ENCODE results near the gene GOSR2. TPM values are rescaled to one million over a fixed set of nuclear protein-coding genes. Genes with fewer than 3 reads are reported as not detected.
A peak's percentile ranks its signal among the peaks of the same experiment; 100 is the strongest.

The GOSR2 gene
- total and polyA plus RNA-seq, 2 of the 13 experiments (the other 11 are each of a cell fraction or from before 2014, with no cell fraction given), result 61.5 to 63.9 TPM

GRCh38 chr17:46922804-46923635 lies at the start of gene GOSR2 (continued):
- TF ChIP-seq MEIS2 (CRISPR knock-in tag; IDR thresholded peaks at IDR 0.05) (peak; percentile 72; the same call in 1 of the 2 replicates), ZFP82 (CRISPR knock-in tag; IDR thresholded peaks at IDR 0.05; ENCODE audit: borderline replicate concordance) (no peak), ZNF780A (CRISPR knock-in tag; IDR thresholded peaks at IDR 0.05) (no peak), U2AF1 (optimal IDR thresholded peaks at IDR 0.05; ENCODE audit: low read depth, low read length) (peak; percentile 95), ZNF12 (CRISPR knock-in tag; IDR thresholded peaks at IDR 0.05) (no peak), TRAFD1 (CRISPR knock-in tag; IDR thresholded peaks at IDR 0.05; ENCODE audit: borderline replicate concordance) (peak; percentile 78; the same call in 1 of the 2 replicates), ZBTB20 (CRISPR knock-in tag; IDR thresholded peaks at IDR 0.05; ENCODE audit: borderline replicate concordance, low read depth) (peak; percentile 97), HOMEZ (CRISPR knock-in tag; IDR thresholded peaks at IDR 0.05; ENCODE audit: low read depth) (0 out of 2 replicates have a peak, but pooled peaks have one; percentile 13), ZNF546 (CRISPR knock-in tag; conservative IDR thresholded peaks at IDR 0.05) (peak; percentile 90; the same call in 1 of the 2 replicates), ZBED4 (CRISPR knock-in tag; IDR thresholded peaks at IDR 0.05; ENCODE audit: borderline replicate concordance) (peak; percentile 65; the same call in 1 of the 2 replicates), ZNF407 (CRISPR knock-in tag; IDR thresholded peaks at IDR 0.05; ENCODE audit: not compliant biosample characterization) (peak; percentile 86)

Measured in HepG2 (cell line).